Inflammatory macrophage (primary cell): ENCODE data around the gene SYNGAP1.
"Not testable (repeated sequence)": the region's sequence is repeated elsewhere in the genome, so short reads cannot be mapped to it uniquely, and the experiment has no call there.

Experiments
- DNase-seq, 2 donors: peaks; one replicate each; pipeline ENCODE4 v3.0.0-alpha.2; 2020 to 2022
- total RNA-seq, 18 experiments: gene quantifications; one replicate each; lab custom pipeline; 2026; ENCODE audit warnings: mixed read lengths in 6 of 18, inconsistent platforms in 2 of 18; lab: John Stamatoyannopoulos, UW

Gene SYNGAP1
- total RNA-seq, result 0.78 to 11.0 (median 2.3) reads per million in 18 experiments

GRCh38 chr6:33419580-33420490 lies at the start of gene SYNGAP1:
Gene SYNGAP1 (plus strand): TSS chr6:33420065. CDS start chr6:33420265, 200 bp downstream.
- no peak for DNase-seq

- not testable (repeated sequence) for DNase-seq
Measured at GRCh38 chr6:33371901-33372300, 48.0 kb upstream of the SYNGAP1 start.

DNA sequence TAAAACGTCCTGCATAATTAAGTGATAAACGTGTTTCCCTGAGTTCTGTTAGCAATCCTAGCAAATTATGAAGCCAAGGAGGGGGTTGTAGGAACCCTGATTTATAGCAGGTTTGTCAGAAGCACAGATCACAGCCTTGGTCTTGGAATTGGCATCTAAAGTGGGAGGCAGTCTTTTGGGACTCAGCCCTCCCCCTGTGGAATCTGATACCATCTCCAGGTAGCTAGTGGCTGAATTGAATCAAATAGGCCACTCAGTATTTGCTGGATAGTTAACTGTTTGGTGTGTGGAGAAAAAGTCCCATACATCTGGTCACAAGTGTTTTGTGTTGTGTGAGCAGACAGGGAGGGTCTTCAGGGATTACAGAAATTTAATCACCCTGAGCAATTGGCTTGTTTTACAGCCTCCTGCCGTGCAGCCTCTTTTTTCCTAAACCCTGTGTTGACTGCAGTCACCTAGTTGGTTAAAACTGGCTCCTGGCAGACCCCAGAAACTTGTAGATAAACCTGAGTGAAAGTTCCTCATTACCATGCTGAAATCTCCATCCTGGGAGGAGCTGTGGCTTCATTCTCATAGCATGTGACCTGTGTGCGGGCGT lies 47.2 kb upstream of the SYNGAP1 start:
- DNase-seq, result peak in 1 of 2 donors; percentile 3

DNA sequence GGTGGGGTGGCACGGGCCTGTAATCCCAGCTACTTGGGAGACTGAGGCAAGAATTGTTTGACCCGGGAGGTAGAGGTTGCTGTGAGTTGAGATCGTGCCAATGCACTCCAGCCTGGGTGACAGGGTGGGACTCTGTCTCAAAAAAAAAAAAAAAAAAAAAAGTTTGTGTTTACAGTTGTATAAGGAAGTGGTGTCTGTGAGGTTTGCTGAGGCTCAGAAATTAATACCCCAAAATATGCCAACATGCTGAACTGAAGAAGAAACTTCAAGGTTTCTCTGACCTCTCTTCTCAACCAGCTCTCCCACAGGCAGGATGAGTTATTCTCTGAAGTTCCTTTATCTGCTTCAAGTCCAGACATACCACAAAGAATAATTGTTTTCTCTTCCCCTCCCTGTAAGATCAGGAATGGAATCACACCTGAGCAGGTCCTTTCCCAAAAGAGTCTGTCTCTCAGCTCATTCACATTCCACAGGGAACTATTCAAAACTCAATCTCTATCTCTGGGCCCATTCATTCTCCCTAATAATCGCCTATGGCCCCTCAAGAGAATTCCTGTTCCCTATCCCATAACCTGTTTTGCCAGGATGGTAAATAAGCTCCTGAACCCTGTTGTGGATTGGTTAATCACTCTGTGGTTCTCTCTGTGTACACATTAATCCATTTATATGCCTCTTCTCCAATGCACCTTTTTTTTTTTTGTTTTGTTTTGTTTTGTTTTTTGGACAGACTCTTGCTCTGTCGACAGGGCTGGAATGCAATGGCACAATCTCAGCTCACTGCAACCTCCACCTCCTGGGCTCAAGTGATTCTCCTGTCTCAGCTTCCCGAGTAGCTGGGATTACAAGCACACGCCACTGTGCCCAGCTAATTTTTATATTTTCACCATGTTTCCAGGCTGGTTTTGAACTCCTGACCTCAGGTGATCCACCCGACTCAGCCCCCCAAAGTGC lies 45.6 kb upstream of the SYNGAP1 start:
- DNase-seq, result peak; percentile 5 to 6

DNA sequence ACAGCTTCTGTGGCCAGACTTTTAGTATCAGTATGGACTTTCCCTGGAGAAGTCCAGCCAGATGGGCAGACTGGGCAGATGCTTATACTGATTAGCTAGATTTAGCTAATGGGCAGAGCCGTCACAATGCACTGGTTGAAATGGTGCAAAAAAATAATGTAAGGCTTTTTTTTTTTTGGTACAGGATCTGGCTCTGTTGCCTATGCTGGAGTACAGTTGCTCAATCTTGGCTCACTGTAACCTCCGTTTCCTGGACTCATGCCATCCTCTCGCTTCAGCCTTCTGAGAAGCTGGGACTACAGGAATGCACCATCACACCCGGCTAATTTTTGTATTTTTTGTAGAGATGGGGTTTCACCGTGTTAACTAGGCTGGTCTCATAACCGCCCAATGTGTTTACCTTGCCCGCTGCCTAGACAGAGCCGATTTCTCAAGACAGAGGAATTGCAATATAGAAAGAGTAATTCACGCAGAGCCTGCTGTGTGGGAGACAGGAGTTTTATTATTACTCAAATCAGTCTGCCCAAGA lies 44.7 kb upstream of the SYNGAP1 start:
- DNase-seq, result peak; percentile 56 to 71

DNA sequence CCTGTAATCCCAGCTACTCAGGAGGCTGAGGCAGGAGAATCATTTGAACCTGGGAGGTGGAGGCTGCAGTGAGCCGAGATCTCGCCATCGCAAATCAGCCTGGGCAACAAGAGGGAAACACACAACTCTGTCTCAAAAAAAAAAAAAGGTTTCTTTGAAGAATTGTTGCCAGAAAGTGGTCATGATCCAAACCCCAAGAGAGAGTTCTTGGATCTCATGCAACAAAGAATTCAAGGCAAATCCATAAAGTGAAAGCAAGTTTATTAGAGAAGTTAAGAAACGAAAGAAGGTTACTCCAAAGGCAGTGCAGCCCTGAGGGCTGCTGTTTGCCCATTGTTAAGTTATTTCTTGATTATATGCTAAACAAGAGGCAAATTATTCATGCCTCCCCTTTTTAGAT lies 42.7 kb upstream of the SYNGAP1 start:
- DNase-seq, result no peak

GRCh38 chr6:33379184-33379583 lies 40.7 kb upstream of the SYNGAP1 start:
- DNase-seq, result not testable (repeated sequence)

GRCh38 chr6:33380272-33380981 lies 39.4 kb upstream of the SYNGAP1 start:
- no peak for DNase-seq

- no peak for DNase-seq
Measured at GRCh38 chr6:33383427-33384185, 36.3 kb upstream of the SYNGAP1 start.

DNA sequence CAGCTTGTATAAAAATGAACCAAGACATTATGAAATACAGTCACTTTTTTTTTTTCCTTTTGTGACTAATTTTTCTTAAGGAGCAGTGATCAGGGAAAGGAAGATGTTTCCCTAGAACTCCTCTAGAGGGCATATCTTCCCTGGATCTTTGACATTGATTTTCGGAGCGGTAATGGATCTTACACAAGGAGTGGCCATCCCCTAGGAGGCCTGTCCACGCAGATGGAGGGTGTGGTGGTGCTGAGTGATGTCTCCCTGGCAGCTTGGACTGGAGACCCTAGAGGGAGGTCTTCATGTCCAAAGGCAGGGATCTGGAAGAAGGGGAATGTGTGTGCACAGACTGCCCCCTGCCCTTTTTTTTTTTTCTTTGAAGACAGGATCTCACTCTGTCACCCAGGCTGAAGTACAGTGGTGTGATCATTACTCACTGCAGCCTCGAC lies 35.3 kb upstream of the SYNGAP1 start:
- DNase-seq, result peak in 1 of 2 donors; percentile 20

DNA sequence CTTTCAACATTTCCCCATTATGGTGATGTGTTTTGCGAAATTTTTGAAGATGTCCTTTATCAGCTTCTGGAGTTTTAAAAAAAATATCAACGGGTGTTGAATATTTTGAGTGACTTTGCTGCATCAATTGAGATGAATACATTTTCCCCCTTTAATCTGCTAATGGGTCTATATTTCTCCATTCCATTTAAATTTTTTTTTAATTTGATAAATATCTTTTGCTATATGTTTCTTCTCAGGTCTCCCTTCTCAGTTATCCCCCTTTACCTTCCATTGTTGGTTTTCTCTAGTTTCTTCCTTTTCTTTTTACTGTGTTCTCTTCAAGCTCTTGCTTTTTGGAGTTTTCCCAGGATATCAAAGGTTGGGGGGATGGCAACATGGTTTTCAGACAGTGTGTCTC lies 29.7 kb upstream of the SYNGAP1 start:
- no peak for DNase-seq

GRCh38 chr6:33390767-33391277 lies 29.0 kb upstream of the SYNGAP1 start:
- no peak for DNase-seq

DNA sequence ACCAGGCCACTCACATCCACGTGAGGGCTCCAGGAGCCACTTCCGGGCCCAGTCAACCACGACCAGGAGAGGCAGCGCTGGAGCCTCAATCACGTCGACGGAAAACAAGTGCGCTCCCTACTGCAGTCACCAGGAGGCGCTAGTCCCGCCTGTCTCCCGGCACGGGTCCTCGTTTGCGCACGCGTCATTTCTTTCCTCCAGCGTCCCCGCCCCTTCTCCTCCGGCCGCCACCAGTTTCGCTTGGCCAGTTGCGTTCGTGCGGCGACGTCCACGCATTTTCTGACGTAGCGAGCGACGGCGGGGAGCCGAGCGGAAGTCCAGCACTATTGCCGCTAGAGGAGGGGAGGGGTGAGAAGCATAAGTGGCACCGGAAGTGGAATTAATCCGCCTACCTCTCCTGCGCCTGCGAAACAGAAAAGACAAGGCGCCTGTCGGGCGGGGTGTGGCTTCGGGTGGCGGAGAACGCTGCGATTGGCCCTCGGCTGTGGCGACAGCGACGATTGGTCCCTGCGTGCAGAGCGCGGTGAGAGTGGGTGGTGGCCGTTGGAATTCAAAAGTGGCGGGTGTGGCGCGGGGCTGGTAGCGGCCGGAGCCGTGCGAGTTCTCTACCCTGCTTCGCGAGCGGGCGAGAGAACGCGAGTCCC lies 28.5 kb upstream of the SYNGAP1 start, which contains the start of gene KIFC1:
Gene KIFC1, plus strand, starts transcription at position 546 of the 644 bp plus-strand sequence. CDS start 163 bp downstream, outside the sequence.
- peak; percentile 100 for DNase-seq

- DNase-seq, result peak; percentile 35 to 43
Measured at GRCh38 chr6:33391922-33392594, 27.8 kb upstream of the SYNGAP1 start.

DNA sequence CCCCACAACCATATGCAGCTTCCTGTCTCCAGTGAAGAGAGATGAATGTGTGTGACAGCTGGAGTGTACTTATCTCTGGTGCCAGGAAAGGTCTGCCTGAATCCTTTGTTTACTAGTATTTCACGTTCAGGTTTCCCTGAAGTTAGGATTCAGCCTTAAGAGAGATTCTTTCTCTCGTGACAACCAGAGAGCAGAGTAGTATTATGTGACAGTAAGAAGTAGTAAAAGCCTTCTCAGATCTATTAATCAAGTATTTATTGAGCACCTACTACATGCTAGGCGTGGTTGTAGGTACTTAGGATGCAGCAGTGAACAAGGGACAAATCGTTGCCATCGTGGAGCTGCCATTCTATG lies 27.3 kb upstream of the SYNGAP1 start:
- DNase-seq, result no peak

DNA sequence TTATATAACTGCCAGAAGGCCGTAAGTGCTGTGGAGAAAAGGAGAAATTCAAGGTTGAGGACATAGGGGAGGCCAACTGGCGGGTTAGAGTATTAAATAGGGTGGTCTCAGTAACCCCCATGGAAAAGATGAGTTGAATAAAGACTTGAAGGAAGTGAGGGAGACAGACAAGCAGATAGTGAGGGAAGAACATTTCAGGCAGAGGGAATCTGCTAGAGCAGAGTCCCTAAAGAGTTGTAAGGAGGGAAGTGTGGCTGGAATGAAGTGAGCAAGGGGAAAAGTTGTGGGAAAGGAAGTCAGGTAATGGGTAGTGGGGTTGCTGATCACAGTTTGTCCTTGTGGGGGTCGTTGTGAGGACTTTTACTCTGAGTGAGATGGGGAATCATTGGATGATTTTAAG lies 26.9 kb upstream of the SYNGAP1 start:
- DNase-seq, result no peak

DNA sequence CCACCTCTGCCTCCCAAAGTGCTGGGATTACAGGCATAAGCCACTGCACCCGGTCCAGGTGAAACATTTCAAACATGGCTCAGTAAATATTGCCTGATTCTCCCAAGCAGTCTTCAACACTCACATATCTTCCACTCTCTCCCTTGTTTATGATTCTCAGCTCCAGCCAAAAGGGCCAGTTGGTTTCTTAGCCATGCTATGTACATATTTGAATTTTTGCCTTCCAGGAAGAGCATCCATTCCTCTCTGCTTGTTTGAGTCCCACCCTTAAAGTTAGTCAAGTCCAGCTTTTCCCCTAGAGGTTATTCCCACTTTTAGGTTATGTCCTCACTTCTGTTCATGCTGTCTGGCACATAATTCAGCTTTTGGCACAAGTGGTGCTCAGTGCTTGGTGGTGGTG lies 22.3 kb upstream of the SYNGAP1 start:
- DNase-seq, result no peak

DNA sequence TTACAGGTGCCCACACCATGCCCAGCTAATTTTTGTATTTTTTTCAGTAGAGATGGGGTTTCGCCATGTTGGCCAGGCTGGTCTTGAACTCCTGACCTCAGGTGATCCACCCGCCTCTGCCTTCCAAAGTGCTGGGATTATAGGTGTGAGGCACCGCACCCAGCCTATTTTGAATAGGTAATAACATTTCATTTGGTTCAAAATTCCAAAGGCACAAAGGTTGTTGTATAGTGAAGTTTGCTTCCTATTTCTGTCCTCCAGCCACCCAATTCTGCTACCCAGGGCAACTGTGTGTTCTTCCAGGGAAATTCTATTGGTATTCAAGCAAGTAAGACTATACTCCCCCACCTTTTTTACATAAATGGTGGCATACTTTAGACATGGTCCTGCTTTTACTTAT lies 21.3 kb upstream of the SYNGAP1 start:
- DNase-seq, result not testable (repeated sequence)

DNA sequence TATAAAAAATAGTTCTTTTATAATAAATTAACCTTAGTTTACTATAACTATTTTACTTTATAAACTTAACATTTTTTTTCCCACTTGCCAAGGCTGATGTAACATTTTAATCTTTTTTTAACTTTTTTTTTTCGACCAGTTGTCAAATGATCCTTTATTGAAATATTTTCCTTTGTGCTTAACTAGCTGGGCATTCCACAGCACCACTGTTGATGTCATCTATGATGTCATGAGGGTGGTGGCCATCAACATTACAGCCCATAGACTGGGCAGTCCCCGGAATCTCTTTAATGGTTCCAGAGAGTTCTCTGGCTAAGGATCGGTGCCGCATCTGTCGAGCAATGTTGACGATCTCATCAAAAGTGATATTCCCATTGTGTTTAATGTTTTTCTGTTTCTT lies 20.0 kb upstream of the SYNGAP1 start:
- DNase-seq, result not testable (repeated sequence)
